OCI-LY7 (cell line): Measurements from ENCODE around the gene IFT80. TPM values are rescaled to one million over a fixed set of nuclear protein-coding genes. Genes with fewer than 3 reads are reported as not detected.

ENCODE experiments used
- BruUV-seq: library from RNA; stranded (reverse); fragments of 400-500 nt; replicated peaks from 2 replicates; lab custom pipeline; 2021; lab: Mats Ljungman, UMichigan
- CTCF ChIA-PET: fragments of 300-600 bp; sonication (Branson Sonifier 250); formaldehyde crosslinking; loops from one replicate; lab custom pipeline; 2022; ENCODE audit warnings: antibody characterized with exemption; ENCODE audit not compliant: unreplicated experiment; lab: Charles Lee
- POLR2A ChIA-PET: fragments of 300-600 bp; sonication (Branson Sonifier 250); formaldehyde crosslinking; loops from one replicate; lab custom pipeline; 2022; ENCODE audit warnings: antibody characterized with exemption; lab: Charles Lee
- DNase-seq: peaks from one replicate; pipeline ENCODE4 v3.0.0-alpha.2; 2015; ENCODE audit warnings: low spot score
- H2AFZ ChIP-seq: fragments of 200-600 bp; sonication (generic), shearing (Covaris generic); 2 replicates; pipeline ENCODE4 v1.6.1; 2014; ENCODE audit warnings: mild to moderate bottlenecking, antibody characterized with exemption, low read length, moderate library complexity
- H3K27ac ChIP-seq: fragments of 200-600 bp; sonication (generic); 2 replicates; pipeline ENCODE4 v1.5.1; 2014; ENCODE audit warnings: mixed run types, low read depth, mild to moderate bottlenecking, moderate library complexity, low read length, inconsistent platforms; ENCODE audit not compliant: poor library complexity, severe bottlenecking
- H3K36me3 ChIP-seq: fragments of 200-600 bp; sonication (generic); 2 replicates; pipeline ENCODE4 v1.6.1; 2014; ENCODE audit warnings: mild to moderate bottlenecking, antibody characterized with exemption, low read length, moderate library complexity, mixed read lengths; ENCODE audit not compliant: insufficient read depth
- H3K4me1 ChIP-seq: fragments of 200-600 bp; sonication (generic); 2 replicates; pipeline ENCODE4 v1.5.1; 2014; ENCODE audit warnings: mild to moderate bottlenecking, low read length; ENCODE audit not compliant: insufficient read depth, poor library complexity, severe bottlenecking
- H3K4me2 ChIP-seq: fragments of 200-600 bp; sonication (generic); 2 replicates; pipeline ENCODE4 v1.6.1; 2014; ENCODE audit warnings: mild to moderate bottlenecking, low read length
- H3K4me3 ChIP-seq: fragments of 200-600 bp; sonication (generic); 2 replicates; pipeline ENCODE4 v1.5.1; 2014; ENCODE audit warnings: mild to moderate bottlenecking, low read depth, low read length; ENCODE audit not compliant: poor library complexity, severe bottlenecking
- H3K79me2 ChIP-seq: fragments of 200-600 bp; sonication (generic); 2 replicates; pipeline ENCODE4 v1.6.1; 2016; ENCODE audit warnings: low read depth, mild to moderate bottlenecking, low read length, moderate library complexity, mixed read lengths; ENCODE audit not compliant: insufficient read depth
- H3K9me2 ChIP-seq: fragments of 200-600 bp; sonication (generic); 2 replicates; pipeline ENCODE4 v1.6.1; 2016; ENCODE audit warnings: mild to moderate bottlenecking, low read length, mixed read lengths; ENCODE audit not compliant: insufficient read depth
- H3K9me3 ChIP-seq: fragments of 200-600 bp; sonication (generic); 2 replicates; pipeline ENCODE4 v1.6.1; 2014; ENCODE audit warnings: mild to moderate bottlenecking, mixed run types, low read length, mixed read lengths
- H4K20me1 ChIP-seq: fragments of 200-600 bp; sonication (generic); 2 replicates; pipeline ENCODE4 v1.6.1; 2014; ENCODE audit warnings: mild to moderate bottlenecking, antibody characterized with exemption, low read length, moderate library complexity, mixed read lengths; ENCODE audit not compliant: insufficient read depth
- CTCF ChIP-seq: fragments of 200-600 bp; sonication (generic); conservative IDR thresholded peaks from 2 replicates; pipeline ENCODE4 v1.5.1; 2014; ENCODE audit warnings: mild to moderate bottlenecking, antibody characterized with exemption, low read length, moderate library complexity, mixed read lengths
- EZH2phosphoT487 ChIP-seq: fragments of 200-600 bp; sonication (generic); IDR thresholded peaks from 2 replicates; pipeline ENCODE4 v1.6.1; 2018; ENCODE audit warnings: low read depth, borderline replicate concordance, mild to moderate bottlenecking, mixed run types, antibody characterized with exemption, low read length, moderate library complexity, mixed read lengths
- intact Hi-C: fragments of 100-400 bp; cut with micrococcal nuclease; formaldehyde crosslinking; loops from one replicate; pipeline ENCODE4 v1.10.0; 2022; ENCODE audit not compliant: unreplicated experiment
- total RNA-seq, 2 experiments: library from RNA; depleted of rRNA in 1 of 2; stranded (reverse); fragments of >200 nt in 1 of 2; shearing (Covaris generic) in 1 of 2; gene quantifications; 2 replicates each; pipeline ENCODE4 v1.2.3, GENCODE V29; 2014 to 2022

The IFT80 gene
- total RNA-seq, 2 experiments from 2014 or later, result 33.5 to 49.5 TPM

- H3K9me3 ChIP-seq, result no peaks in the 10 kb centered on the region
- no peaks in the 10 kb centered on the region for H3K9me2 ChIP-seq
- TF ChIP-seq CTCF (no peak), EZH2phosphoT487 (no peak)
- no peak for DNase-seq
- H2AFZ ChIP-seq, result no peak overlapping the region
- POLR2A ChIA-PET, result interaction anchor here (0.5 to 0.7 kb wide), 2 partner anchors 220 to 484 kb away, joined by 3 read pairs; no protein-coding TSS in a partner anchor
- no peak overlapping the region for H3K4me3 ChIP-seq
- no peaks in the 10 kb centered on the region for H4K20me1 ChIP-seq
- H3K36me3 ChIP-seq, result peaks cover 17% of the 10 kb centered on the region
- CTCF ChIA-PET, result no interaction called here
- H3K27ac ChIP-seq, result no peak overlapping the region
- no peaks in the 10 kb centered on the region for H3K79me2 ChIP-seq
- no peak overlapping the region for H3K4me2 ChIP-seq
- intact Hi-C loops, result no loop called here
- no peaks in the 10 kb centered on the region for H3K4me1 ChIP-seq
- BruUV-seq, result no TSS peak
Measured at GRCh38 chr3:160312014-160312624, 86.9 kb downstream of the IFT80 start.

DNA sequence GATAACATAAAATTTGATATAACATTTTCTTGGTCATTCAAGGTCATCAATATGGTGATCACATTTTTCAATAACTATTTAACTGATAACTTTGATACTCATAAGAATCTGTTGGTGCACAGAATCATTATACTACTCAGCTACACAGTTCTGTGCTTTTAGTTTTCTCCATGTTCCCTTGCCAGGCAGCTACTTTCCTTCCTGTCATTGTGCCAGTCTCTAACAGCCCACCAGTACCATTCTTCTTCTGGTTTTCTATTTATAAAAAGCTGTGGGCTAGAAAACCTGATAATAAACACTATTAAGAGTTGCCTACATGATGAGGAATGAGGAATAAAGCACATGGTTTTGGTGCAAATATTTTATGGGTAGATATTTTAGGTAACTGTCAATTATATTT lies 96.2 kb downstream of the IFT80 start:
- CTCF ChIA-PET, result no interaction called here
- Histone ChIP-seq H3K79me2 (no peaks in the 10 kb centered on the region), H3K9me3 (no peaks in the 10 kb centered on the region), H2AFZ (no peak overlapping the region), H3K4me3 (no peak overlapping the region), H3K9me2 (no peaks in the 10 kb centered on the region), H3K36me3 (peaks cover 18% of the 10 kb centered on the region; the same call in 1 of the 2 replicates), H4K20me1 (no peaks in the 10 kb centered on the region), H3K27ac (no peak overlapping the region), H3K4me2 (no peak overlapping the region), H3K4me1 (no peaks in the 10 kb centered on the region)
- DNase-seq, result no peak
- intact Hi-C loops, result no loop called here
- TF ChIP-seq EZH2phosphoT487, result no peak
- no peak for TF ChIP-seq CTCF
- no TSS peak for BruUV-seq
- POLR2A ChIA-PET, result no interaction called here

GRCh38 chr3:160296591-160296990 lies 102.4 kb downstream of the IFT80 start:
- H3K9me3 ChIP-seq, result no peaks in the 10 kb centered on the region
- ChIA-PET CTCF (no interaction called here), POLR2A (interaction anchor here (0.6 kb wide), 1 partner anchor 288 kb away, joined by 3 read pairs; no protein-coding TSS in a partner anchor)
- no peak overlapping the region for H3K4me2 ChIP-seq
- no peaks in the 10 kb centered on the region for H3K4me1 ChIP-seq
- no peaks in the 10 kb centered on the region for H4K20me1 ChIP-seq
- TF ChIP-seq CTCF (no peak), EZH2phosphoT487 (no peak)
- H3K79me2 ChIP-seq, result no peaks in the 10 kb centered on the region
- no peak overlapping the region for H3K4me3 ChIP-seq
- H3K9me2 ChIP-seq, result no peaks in the 10 kb centered on the region
- intact Hi-C loops, result loop anchor here (5.0 kb wide), 1 partner anchor 36 kb away; no protein-coding TSS in a partner anchor
- 0 out of 2 replicates have a peak, but pooled peaks cover under 1% of the 10 kb centered on the region for H3K36me3 ChIP-seq
- H2AFZ ChIP-seq, result no peak overlapping the region
- H3K27ac ChIP-seq, result no peak overlapping the region
- no peak for DNase-seq
- no TSS peak for BruUV-seq
